HepG2 (cell line): ENCODE measurements around the gene ZNF653. TPM values are rescaled to one million over a fixed set of nuclear protein-coding genes. Genes with fewer than 3 reads are reported as not detected.

ENCODE experiments used
- ATAC-seq: fragments of 200-7000 bp; cut with Tn5 transposase; 3 replicates; pipeline ENCODE4 v1.9.1; 2020; ENCODE audit warnings: mild to moderate bottlenecking, moderate library complexity
- BruUV-seq: library from RNA; stranded (reverse); fragments of 400-500 nt; replicated peaks from 2 replicates; lab custom pipeline; 2021; lab: Mats Ljungman, UMichigan
- CTCF ChIA-PET: fragments of 300-600 bp; formaldehyde crosslinking; extraction: SDS; loops from one replicate; lab custom pipeline; 2021; ENCODE audit warnings: low total read pairs, inconsistent platforms, low intra/inter-chr PET ratio; lab: Yijun Ruan, JAX
- POLR2A ChIA-PET: fragments of 350-600 bp; sonication (Branson Sonifier 250); formaldehyde crosslinking; loops from one replicate; lab custom pipeline; 2020; ENCODE audit warnings: antibody characterized with exemption, inconsistent platforms; lab: Yijun Ruan, JAX
- DNase-seq: peaks from one replicate; pipeline ENCODE4 v3.0.0-alpha.2; 2015; ENCODE audit warnings: low spot score
- FAIRE-seq: peaks from 3 replicates; lab custom pipeline; 2011; peaks lifted over from hg19 to GRCh38; lab: Jason Lieb, UNC
- H2AFZ ChIP-seq: one replicate; pipeline ENCODE4 v1.6.1; 2011; ENCODE audit warnings: low read length, inconsistent platforms
- H3K27ac ChIP-seq: fragments of 300-600 bp; 3 replicates; pipeline ENCODE4 v1.8.0; 2011; ENCODE audit warnings: mixed run types, mild to moderate bottlenecking, mixed read lengths, low read length, inconsistent platforms; ENCODE audit not compliant: insufficient read depth; ENCODE audit errors: extremely low read length
- H3K27me3 ChIP-seq, 2 experiments: fragments of 200-600 bp in 1 of 2; 2 replicates in 1 of 2; 3 replicates in 1 of 2; pipeline versions ENCODE4 v1.6.0 to v1.8.0; 2011; ENCODE audit warnings: low read length in 2 of 2, mild to moderate bottlenecking in 2 of 2, moderate library complexity in 2 of 2, inconsistent platforms in 1 of 2; ENCODE audit not compliant: insufficient read depth in 2 of 2, control insufficient read depth in 1 of 2
- H3K36me3 ChIP-seq, 2 experiments: fragments of 200-600 bp in 1 of 2; replicated peaks in 1 of 2; 2 replicates in 1 of 2; 3 replicates in 1 of 2; pipeline versions ENCODE4 v1.5.1 to v1.8.0; 2011; ENCODE audit warnings: low read length in 2 of 2, inconsistent platforms in 1 of 2; ENCODE audit not compliant: insufficient read depth in 2 of 2, control insufficient read depth in 1 of 2
- H3K4me1 ChIP-seq: 2 replicates; pipeline ENCODE4 v1.5.1; 2012; ENCODE audit warnings: low read length, inconsistent platforms; ENCODE audit not compliant: insufficient read depth
- H3K4me2 ChIP-seq: 2 replicates; pipeline ENCODE4 v1.6.0; 2011; ENCODE audit warnings: low read depth, low read length, inconsistent platforms
- H3K4me3 ChIP-seq, 3 experiments: fragments of 200-600 bp in 1 of 3; sonication (generic), shearing (Covaris generic) in 1 of 3; replicated peaks in 1 of 3; 2 replicates each; pipeline ENCODE4 v1.5.1; 2011 to 2016; ENCODE audit warnings: low read length in 3 of 3, inconsistent platforms in 2 of 3, low read depth in 2 of 3, mild to moderate bottlenecking in 2 of 3, control low read depth in 1 of 3, mixed read lengths in 1 of 3; ENCODE audit not compliant: insufficient read depth in 1 of 3
- H3K79me2 ChIP-seq: one replicate; pipeline ENCODE4 v1.6.1; 2011; ENCODE audit warnings: low read length, inconsistent platforms; ENCODE audit not compliant: insufficient read depth
- H3K9ac ChIP-seq: 2 replicates; pipeline ENCODE4 v1.6.0; 2011; ENCODE audit warnings: mild to moderate bottlenecking, low read depth, low read length, inconsistent platforms; ENCODE audit not compliant: insufficient read depth
- H3K9me3 ChIP-seq: 2 replicates; pipeline ENCODE4 v1.5.1; 2012; ENCODE audit warnings: mild to moderate bottlenecking, low read length
- H4K20me1 ChIP-seq: 2 replicates; pipeline ENCODE4 v1.6.0; 2011; ENCODE audit warnings: inconsistent platforms, mild to moderate bottlenecking, low read length, moderate library complexity; ENCODE audit not compliant: insufficient read depth
- GPBP1L1 ChIP-seq: sonication (generic); formaldehyde crosslinking; IDR thresholded peaks from 2 replicates; pipeline ENCODE4 v1.5.0; 2020; ENCODE audit warnings: mild to moderate bottlenecking, missing genetic modification reagents
- HMGXB3 ChIP-seq: sonication (generic); formaldehyde crosslinking; IDR thresholded peaks from 2 replicates; pipeline ENCODE4 v1.4.0; 2020; ENCODE audit warnings: missing genetic modification reagents, borderline replicate concordance
- HNRNPK ChIP-seq: fragments of 200-400 bp; formaldehyde crosslinking; IDR thresholded peaks from 2 replicates; pipeline ENCODE4 v1.6.1; 2018; ENCODE audit warnings: low read length, low read depth, moderate library complexity, mild to moderate bottlenecking; ENCODE audit not compliant: poor library complexity, severe bottlenecking
- NFATC3 ChIP-seq: sonication (generic); formaldehyde crosslinking; IDR thresholded peaks from 2 replicates; pipeline ENCODE4 v1.5.1; 2020; ENCODE audit warnings: mild to moderate bottlenecking, missing genetic modification reagents
- RBFOX2 ChIP-seq: fragments of 200-400 bp; formaldehyde crosslinking; IDR thresholded peaks from 2 replicates; pipeline ENCODE4 v1.6.1; 2017; ENCODE audit warnings: low read depth, mild to moderate bottlenecking, low read length
- ZBTB40 ChIP-seq, 2 experiments: fragments of 450-650 bp in 1 of 2; sonication (generic) in 1 of 2; formaldehyde crosslinking in 1 of 2; IDR thresholded peaks; 2 replicates each; pipeline versions ENCODE4 v1.6.1 to v1.8.0; 2016 to 2022; ENCODE audit warnings: antibody characterized with exemption in 1 of 2, mild to moderate bottlenecking in 1 of 2, missing genetic modification reagents in 1 of 2
- WGBS: methylation state at CpG from one replicate; pipeline ENCODE4 v1.1.6; 2017; ENCODE audit warnings: low lambda C conversion rate; 5-methylcytosine and 5-hydroxymethylcytosine counted together
- in situ Hi-C: cut with HindIII; loops from 2 replicates; pipeline ENCODE4 v1.10.0; 2017; ENCODE audit warnings: low pct_unique_long_range_greater_than_20kb; ENCODE audit not compliant: extremely low pct_ligation_motif_present
- intact Hi-C: fragments of 100-400 bp; cut with micrococcal nuclease; formaldehyde crosslinking; loops from one replicate; pipeline ENCODE4 v1.10.0; 2022; ENCODE audit not compliant: unreplicated experiment
- polyA plus RNA-seq, 8 experiments: library from polyadenylated mRNA; depleted of rRNA in 3 of 8; stranded (reverse) in 7 of 8; unstranded in 1 of 8; fragments of >200 nt; fragmentation: Illumina TruSeq in 4 of 8; extraction: Trizol in 4 of 8; gene quantifications; 2 replicates each; pipeline versions ENCODE4 v1.2.1 to v1.2.3, GENCODE V29; 2011 to 2016; ENCODE audit warnings: low read depth in 4 of 8, missing spikeins in 1 of 8, mixed read lengths in 1 of 8; ENCODE audit not compliant: insufficient read depth in 1 of 8
- total RNA-seq, 5 experiments: library from RNA; depleted of rRNA; stranded (reverse); fragments of >200 nt; fragmentation: Illumina TruSeq; extraction: Trizol; gene quantifications; 2 replicates each; pipeline ENCODE4 v1.2.3, GENCODE V29; 2016; ENCODE audit warnings: low read depth in 1 of 5

Gene ZNF653
- total and polyA plus RNA-seq, 2 of the 13 experiments (the other 11 are each of a cell fraction or from before 2014, with no cell fraction given), result 4.7 to 7.1 TPM

GRCh38 chr19:11446271-11446651 lies 59.4 kb downstream of the ZNF653 start:
- no peak overlapping the region for H2AFZ ChIP-seq
- no peak overlapping the region for H3K4me3 ChIP-seq
- no peak for TF ChIP-seq NFATC3 (CRISPR knock-in tag)
- no peak for TF ChIP-seq ZBTB40 (IDR thresholded peaks at IDR 0.05)
- no peak for TF ChIP-seq ZBTB40 (CRISPR knock-in tag; IDR thresholded peaks at IDR 0.05)
- no peak for TF ChIP-seq GPBP1L1 (CRISPR knock-in tag)
- 0 out of 2 replicates have a peak, but pooled peaks have one; percentile 8 for TF ChIP-seq RBFOX2
- TF ChIP-seq HNRNPK, result peak; percentile 1
- no peak for TF ChIP-seq HMGXB3 (CRISPR knock-in tag)
- DNase-seq, result no peak
- H3K27ac ChIP-seq, result no peak overlapping the region
- H3K9ac ChIP-seq, result no peak overlapping the region
- no peaks in the 10 kb centered on the region for H3K79me2 ChIP-seq
- CTCF ChIA-PET, result interaction anchor here (1.2 to 1.9 kb wide), 5 partner anchors 63 to 153 kb away, joined by 5 to 10 read pairs (median 8); no protein-coding TSS in a partner anchor
- H3K4me2 ChIP-seq, result no peak overlapping the region
- WGBS, result 91% methylated on average over 8 of the region's 14 CpGs
- peaks cover 8% of the 10 kb centered on the region; the same call in 1 of the 2 replicates for H4K20me1 ChIP-seq
- in situ Hi-C loops, result no loop called here
- POLR2A ChIA-PET, result interaction anchor here (1.0 kb wide), 2 partner anchors 9 to 72 kb away, joined by 3 read pairs; partner anchors contain the start of gene SWSAP1
- ATAC-seq, result no peak
- no peaks in the 10 kb centered on the region for H3K27me3 ChIP-seq
- peaks cover 23 to 59% of the 10 kb centered on the region in 2 experiments for H3K36me3 ChIP-seq
- no peaks in the 10 kb centered on the region for H3K4me1 ChIP-seq
- no TSS peak for BruUV-seq
- no peaks in the 10 kb centered on the region for H3K9me3 ChIP-seq
- intact Hi-C loops, result loop anchor here (2.0 to 10.0 kb wide), 2 partner anchors 67 to 151 kb away; partner anchors contain the start of gene TSPAN16
- FAIRE-seq, result no peak
